GM20000 (cell line): Measurements from ENCODE around the gene MTG1.

Source experiments
- DNase-seq: peaks from one replicate; pipeline ENCODE4 v3.0.0; 2012; ENCODE audit warnings: low spot score
- TF ChIP-seq, protein P1 (sequence below): IDR thresholded peaks from 2 replicates; pipeline ENCODE4 v1.5.1; 2012; ENCODE audit warnings: mild to moderate bottlenecking, control low read depth; ENCODE audit errors: extremely low read depth, missing control alignments

The MTG1 gene

DNA sequence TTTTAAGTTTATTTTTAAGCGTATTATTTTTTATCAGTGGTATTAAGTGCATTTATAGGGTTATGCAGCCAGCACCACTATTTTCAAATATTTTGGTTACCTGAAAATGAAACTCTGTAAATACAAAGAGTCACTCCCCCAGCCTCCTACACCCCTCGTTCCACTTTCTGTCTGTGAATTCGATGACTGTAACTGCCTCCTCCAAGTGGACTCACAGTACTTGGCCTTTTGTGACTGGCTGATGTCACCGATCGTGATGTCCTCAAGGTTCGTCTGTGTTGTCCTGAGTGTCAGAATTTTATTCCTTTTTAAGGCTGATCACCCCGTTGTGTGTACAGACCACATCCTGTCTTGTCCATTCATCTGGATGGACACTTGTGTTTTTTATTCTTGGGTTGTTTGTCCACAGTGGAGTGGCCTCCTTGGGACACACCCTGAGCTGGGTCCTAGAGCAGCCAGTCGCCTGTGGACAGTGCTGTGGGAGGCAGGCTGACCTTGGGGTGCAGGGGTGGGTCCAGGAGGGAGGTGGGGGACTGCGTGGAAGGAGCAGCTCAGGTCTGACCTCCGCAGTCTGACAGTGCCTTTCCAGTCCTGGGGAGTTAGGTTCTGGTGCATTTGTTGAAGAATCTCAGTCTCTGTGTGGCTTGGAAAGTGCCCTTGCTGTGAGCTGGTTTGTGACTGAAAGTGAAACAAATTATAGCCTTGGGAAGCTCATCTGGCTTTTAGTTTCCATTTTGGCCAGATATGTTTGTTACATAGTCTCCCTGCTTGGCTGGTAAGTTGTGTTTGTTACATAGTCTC, 6.9 kb downstream of the MTG1 start:
- TF ChIP-seq, protein P1, sequence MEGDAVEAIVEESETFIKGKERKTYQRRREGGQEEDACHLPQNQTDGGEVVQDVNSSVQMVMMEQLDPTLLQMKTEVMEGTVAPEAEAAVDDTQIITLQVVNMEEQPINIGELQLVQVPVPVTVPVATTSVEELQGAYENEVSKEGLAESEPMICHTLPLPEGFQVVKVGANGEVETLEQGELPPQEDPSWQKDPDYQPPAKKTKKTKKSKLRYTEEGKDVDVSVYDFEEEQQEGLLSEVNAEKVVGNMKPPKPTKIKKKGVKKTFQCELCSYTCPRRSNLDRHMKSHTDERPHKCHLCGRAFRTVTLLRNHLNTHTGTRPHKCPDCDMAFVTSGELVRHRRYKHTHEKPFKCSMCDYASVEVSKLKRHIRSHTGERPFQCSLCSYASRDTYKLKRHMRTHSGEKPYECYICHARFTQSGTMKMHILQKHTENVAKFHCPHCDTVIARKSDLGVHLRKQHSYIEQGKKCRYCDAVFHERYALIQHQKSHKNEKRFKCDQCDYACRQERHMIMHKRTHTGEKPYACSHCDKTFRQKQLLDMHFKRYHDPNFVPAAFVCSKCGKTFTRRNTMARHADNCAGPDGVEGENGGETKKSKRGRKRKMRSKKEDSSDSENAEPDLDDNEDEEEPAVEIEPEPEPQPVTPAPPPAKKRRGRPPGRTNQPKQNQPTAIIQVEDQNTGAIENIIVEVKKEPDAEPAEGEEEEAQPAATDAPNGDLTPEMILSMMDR = no peak
- peak; percentile 73 for DNase-seq

DNA sequence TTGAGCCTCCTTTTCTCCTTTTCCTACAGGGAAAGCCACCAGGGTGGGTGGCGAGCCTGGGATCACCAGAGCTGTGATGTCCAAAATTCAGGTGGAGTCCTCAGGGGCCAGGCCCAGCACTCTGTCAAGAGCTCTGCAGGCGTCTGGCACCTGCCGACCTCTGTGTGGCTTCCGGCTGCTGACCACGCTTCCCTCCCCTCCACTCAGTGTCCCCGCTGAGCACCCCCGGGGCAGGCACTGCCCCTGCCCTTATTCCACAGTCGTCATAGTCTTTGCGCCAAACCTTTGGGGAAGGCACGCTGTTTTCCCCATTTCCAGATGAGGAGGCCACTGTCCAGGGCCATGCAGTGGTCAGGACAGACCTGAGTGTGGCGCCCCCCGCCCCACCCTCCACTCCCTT, 7.5 kb downstream of the MTG1 start:
- no peak for DNase-seq

DNA sequence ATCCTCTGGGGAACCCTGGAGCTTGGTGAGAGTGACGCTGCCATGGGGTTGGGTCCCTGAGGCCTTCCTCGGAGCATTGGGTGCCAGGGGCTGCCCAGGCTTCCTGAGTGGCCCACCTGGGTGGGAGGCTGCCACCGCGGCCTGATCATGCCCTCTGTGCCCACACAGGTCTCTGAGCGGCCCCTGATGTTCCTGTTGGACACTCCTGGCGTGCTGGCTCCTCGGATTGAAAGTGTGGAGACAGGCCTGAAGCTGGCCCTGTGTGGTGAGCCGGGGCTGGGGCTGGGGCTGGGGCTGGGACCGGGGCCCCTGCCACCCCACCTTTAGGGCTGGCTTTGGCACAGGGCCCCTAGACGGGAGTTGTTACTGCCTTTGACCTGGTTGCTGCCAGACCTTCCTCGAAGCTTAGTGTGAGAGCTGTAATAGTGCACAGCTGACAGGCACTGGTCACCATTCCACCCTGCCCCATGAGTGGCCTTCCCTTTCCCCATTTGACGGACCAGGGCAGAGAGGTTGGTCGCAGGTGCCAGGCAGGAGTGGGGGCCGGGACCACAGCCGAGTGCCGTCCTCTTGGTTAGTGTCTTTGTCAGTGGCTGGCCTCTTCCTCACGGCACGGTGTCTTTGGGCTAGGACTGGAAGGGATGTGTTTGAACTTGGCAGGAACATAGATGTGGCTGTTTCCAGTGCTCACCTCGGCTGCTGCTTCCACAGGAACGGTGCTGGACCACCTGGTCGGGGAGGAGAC, 8.2 kb downstream of the MTG1 start:
- TF ChIP-seq, protein P1 = no peak
- no peak for DNase-seq

More for the DNA sequence above, 7.5 kb downstream of the MTG1 start:
- TF ChIP-seq, protein P1 = no peak

DNA sequence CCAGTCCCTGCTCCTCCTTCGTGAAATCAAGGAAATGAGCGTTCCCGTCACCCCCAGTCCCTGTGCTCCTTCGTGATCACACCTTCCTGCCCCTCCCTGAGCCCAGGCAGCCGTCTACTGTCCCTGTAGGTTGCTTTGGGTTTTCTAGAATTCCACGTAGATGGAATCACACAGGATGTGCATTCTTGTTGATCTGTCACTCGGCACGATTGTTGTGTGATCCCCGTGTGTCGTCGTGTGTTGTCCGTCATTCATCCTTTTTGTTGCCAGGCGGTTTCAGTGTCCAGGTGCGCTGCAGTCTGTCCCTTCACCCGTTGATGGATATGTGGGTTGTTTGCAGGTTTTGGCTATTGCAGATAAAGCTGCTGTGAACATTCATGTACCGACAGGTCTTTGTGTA, 9.4 kb downstream of the MTG1 start:
- TF ChIP-seq, protein P1 = no peak
- no peak for DNase-seq

DNA sequence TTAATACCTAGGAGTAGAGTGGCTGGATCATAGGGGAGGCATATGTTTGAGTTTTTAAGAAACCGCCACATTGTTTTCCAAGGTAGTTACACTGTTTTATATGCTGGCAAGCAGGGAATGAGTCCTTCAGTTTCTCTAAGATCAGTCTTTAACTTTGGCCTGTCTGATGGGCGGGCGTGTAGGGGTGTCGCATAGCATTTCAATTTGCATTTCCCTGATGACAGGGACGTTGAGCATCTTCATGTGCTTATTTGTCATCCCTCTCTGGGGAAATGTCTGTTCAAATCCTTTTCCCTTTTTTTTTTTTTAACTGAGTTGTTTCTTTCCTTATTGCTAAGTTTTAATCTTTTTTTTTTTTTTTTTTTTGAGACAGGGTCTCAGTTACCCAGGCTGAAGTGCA, 9.8 kb downstream of the MTG1 start:
- DNase-seq = no peak
- TF ChIP-seq, protein P1 = no peak

DNA sequence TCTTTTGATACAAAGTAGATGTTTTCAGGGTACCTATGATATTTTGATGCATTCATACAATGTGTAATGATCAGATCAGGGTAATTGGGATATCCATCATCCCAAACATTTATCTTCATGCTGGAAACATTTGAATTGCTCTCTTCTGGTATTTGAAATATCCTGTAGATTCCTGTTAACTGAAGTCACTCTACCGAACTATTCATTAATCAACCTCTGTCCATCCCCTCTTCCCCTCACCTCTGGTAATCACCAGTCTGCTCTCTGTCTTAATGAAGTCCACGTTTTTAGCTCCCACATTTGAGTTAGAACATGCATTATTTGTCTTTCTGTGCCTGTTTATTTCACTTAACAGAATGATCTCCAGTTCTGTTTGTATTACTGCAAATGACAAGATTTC, 11.3 kb downstream of the MTG1 start:
- TF ChIP-seq, protein P1 = no peak

DNA sequence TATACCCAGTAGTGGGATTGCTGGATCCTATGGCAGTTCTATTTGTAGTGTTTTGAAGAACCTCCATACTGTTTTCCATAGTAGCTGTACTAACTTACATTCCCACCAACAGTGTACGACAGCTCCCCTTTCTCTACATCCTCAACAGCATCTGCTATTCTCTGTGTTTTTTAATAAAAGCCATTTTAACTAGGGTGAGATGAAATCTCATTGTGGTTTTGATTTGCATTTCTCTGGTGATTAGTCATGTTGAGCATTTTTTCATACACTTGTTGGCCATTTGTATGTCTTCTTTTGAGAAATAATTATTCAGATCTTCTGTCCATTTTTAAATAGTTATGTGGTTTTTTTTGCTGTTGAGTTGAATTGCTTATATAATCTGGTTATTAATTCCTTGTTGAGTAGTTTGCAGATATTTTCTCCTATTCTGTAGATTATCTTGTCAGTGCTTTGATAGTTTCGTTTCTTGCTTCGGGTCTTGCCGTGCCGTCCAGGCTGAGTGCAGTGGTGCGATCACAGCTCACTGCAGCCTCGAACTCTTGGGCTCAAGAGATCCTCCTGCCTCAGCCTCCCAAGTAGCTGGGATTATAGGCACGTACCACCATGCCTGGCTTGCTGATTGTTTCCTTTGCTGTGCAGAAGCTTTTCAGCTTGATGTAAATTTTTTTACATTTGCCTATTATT, 12.0 kb downstream of the MTG1 start:
- TF ChIP-seq, protein P1 = no peak
- no peak for DNase-seq

More for the DNA sequence above, 11.3 kb downstream of the MTG1 start:
- DNase-seq = no peak
